ENCODE results near the gene DDX19B.

DDX19B gene

GRCh38 chr16:70364399-70364798 lies 65.4 kb downstream of the DDX19B start:
- DNase-seq = no peak

GRCh38 chr16:70370145-70370544 lies 71.2 kb downstream of the DDX19B start:
- peak; percentile 2 for DNase-seq

GRCh38 chr16:70370924-70371323 lies 71.9 kb downstream of the DDX19B start:
- DNase-seq = no peak

GRCh38 chr16:70372921-70373728 lies 74.1 kb downstream of the DDX19B start:
- no peak for DNase-seq

- no peak for DNase-seq
Observed at GRCh38 chr16:70374213-70374612, 75.2 kb downstream of the DDX19B start.

- no peak for DNase-seq
Observed at GRCh38 chr16:70375636-70376611, 76.9 kb downstream of the DDX19B start.

GRCh38 chr16:70377782-70378181 lies 78.8 kb downstream of the DDX19B start:
- DNase-seq = no peak

GRCh38 chr16:70378869-70379493 lies 80.0 kb downstream of the DDX19B start:
- DNase-seq = no peak

GRCh38 chr16:70380248-70380918 lies 81.4 kb downstream of the DDX19B start:
- peak; percentile 34 for DNase-seq

GRCh38 chr16:70380919-70381603 lies 82.1 kb downstream of the DDX19B start:
- DNase-seq = peak; percentile 92

- no peak for DNase-seq
Observed at GRCh38 chr16:70381604-70382342, 82.8 kb downstream of the DDX19B start.

GRCh38 chr16:70383421-70383960 lies 84.5 kb downstream of the DDX19B start:
- no peak for DNase-seq

Measured in effector CD8-positive, alpha-beta T cell (primary cell).